Upper lobe of left lung (tissue), 4 donors: ENCODE data around the gene RBPJ.

ENCODE experiments used
- POLR2AphosphoS5 ChIP-seq, 2 donors: sonication (generic); formaldehyde crosslinking; IDR thresholded peaks; one replicate each; pipeline ENCODE4 v1.5.1; 2017; ENCODE audit warnings: antibody characterized with exemption in 2 of 2
- TF ChIP-seq, protein P1 (sequence below), 6 experiments: fragments of 450-650 bp in 4 of 6; fragments of 200-600 bp in 2 of 6; sonication (generic) in 2 of 6; IDR thresholded peaks; one replicate each; pipeline ENCODE4 v1.5.1; 2016 to 2019; ENCODE audit warnings: antibody characterized with exemption in 6 of 6

DNA sequence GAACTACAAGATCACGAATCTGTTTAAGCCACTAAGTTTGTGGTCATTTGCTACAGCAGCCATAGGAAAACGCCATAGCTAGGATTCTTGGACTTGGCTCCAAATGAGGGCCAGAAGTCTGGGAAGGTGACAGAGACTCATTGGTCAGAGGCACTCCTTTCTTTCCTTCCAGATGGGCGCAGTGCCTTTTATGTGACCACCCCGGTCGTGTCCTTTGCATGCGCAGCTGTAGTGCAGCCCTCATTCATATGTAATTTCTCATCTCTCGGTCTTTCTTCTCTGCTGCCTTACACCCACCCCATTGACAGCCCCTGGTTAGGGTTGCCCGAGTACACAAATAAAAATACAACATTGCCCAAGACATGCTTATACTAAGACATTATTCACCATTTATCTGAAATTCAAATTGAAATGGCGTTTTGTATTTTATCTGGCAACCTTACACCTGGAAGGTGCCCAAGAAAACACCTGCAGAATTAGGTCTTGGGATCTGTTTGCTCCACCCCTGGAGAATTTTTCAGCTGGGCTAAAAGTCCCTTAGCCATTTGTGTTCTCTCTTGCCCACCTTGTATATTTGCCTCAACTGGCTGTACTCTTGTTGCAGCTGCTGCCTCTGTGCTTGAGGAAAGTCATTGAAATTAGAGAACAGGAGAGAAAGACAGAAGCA is 147.6 kb downstream of the RBPJ start:
- TF ChIP-seq, protein P1, sequence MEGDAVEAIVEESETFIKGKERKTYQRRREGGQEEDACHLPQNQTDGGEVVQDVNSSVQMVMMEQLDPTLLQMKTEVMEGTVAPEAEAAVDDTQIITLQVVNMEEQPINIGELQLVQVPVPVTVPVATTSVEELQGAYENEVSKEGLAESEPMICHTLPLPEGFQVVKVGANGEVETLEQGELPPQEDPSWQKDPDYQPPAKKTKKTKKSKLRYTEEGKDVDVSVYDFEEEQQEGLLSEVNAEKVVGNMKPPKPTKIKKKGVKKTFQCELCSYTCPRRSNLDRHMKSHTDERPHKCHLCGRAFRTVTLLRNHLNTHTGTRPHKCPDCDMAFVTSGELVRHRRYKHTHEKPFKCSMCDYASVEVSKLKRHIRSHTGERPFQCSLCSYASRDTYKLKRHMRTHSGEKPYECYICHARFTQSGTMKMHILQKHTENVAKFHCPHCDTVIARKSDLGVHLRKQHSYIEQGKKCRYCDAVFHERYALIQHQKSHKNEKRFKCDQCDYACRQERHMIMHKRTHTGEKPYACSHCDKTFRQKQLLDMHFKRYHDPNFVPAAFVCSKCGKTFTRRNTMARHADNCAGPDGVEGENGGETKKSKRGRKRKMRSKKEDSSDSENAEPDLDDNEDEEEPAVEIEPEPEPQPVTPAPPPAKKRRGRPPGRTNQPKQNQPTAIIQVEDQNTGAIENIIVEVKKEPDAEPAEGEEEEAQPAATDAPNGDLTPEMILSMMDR (IDR thresholded peaks at IDR 0.05), result no peak
- no peak for TF ChIP-seq POLR2AphosphoS5 (IDR thresholded peaks at IDR 0.05)
